Putamen (tissue), 1 donor: ENCODE results near the gene AP3S2.
"Not testable (repeated sequence)": the region's sequence is repeated elsewhere in the genome, so short reads cannot be mapped to it uniquely, and the experiment has no call there.

Source experiments
- DNase-seq: peaks from one replicate; pipeline ENCODE4 v3.0.0-alpha.2; 2016; ENCODE audit warnings: low spot score

The AP3S2 gene

DNA sequence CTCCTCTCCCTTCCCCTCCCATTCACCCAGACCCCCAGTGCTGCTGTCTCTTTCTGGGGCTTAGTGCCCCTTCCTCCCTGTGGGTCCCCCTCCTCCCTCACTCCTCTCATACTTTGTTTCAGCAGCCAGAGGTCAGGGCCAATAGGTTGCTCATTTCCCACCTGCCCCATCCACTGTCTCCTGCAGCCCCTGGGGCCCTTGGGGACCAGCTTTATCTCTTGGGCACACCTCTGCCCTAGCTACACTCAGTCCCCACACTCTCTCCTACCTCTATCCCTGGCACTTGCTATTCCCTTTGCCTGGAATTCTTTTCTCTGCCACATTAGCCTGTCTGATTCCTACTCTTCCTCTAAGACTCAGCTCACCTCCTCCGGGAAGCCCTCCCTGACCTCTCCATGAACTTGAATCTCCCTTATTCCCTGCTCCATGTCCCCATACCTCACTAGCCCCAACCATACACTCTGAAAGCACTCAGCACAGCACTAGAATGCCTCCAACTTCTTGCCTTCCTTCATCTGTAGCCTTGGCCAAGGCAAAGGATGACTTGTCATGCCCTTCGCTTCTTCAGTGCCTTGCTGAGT, 93.8 kb downstream of the AP3S2 start:
- DNase-seq, result no peak

DNA sequence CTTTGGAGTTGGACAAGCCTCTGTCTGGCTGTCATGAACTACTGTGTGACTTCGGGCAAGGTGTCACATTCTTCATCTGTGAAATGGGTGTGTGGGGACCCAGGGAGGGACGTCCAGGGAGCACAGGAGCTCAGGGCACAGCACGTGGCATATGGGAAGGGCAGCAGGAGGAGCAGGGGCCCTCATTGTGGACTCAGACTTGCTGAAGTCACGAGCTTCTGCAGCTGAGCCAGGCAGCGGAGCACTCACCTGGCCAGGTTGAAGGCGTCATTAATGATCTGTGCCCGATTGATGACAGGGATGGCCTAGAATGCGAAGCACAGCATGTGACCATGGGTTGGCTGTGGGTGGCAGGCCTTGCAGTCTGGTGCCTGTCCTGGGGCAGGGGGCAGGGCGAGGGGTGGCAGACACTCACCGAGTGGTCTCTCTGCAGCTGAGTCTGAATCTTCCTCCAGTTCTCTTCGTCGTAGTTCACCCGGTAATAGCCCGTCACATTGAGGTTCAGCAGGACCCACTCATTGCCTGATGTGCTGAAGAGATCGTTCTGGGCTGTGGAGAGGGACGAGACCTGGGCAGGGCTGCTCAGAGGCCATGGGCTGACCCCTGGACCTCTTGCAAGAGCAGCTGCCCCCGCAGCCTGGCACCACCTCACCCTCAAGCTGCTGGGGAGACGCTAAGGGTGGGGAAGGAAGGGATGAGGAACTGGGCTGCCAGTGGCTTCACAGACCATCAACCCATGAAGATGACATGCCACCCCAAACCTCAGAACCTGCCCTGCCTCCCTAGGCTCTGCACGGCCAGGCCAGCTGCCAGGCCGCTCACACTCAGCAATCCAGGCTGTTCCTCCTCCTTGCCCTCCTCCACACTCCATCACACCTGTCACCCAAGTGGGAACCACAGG, 94.5 kb downstream of the AP3S2 start:
- no peak for DNase-seq

DNA sequence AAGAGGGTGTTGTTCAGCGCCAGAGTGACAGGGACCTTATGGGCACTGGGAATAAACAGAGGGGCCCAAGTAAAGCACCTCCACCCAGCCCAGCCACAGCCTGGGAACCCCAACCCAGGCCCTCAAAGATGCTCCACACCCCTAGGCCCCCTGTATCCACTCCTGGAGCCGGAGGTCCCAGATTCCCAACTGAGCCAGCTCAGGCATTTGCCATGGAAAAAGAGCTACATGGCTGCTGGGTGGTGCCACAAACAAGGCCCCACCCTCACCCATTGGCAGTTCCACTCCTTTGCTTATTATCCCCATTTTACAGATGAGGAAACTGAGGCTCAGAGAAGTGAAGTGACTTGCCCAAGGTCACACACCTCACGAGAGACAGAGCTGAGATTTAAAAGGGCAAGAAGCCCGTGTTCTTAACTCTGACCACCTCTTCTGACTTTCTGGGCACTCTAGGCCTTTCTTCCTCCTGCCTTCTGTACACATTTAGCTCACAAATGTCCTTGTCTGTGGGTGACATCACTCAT, 96.1 kb downstream of the AP3S2 start:
- no peak for DNase-seq

DNA sequence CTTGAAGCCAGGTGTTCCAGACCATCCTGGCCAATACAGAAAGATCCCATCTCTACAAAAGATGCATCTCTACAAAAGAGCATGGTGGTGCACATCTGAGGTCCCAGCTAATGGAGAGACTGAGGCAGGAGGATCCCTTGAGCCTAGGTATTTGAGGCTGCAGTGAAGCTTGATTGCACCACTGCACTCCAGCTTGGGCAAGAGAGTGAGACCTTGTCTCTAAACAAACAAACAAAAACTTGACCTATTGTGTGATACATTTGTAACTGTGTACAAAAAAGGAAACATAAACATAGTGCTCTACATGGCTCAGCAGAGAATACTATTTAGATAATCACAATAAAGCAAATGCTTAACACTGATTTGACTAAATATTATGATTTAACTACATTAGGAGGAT, 97.8 kb downstream of the AP3S2 start:
- DNase-seq, result no peak

DNA sequence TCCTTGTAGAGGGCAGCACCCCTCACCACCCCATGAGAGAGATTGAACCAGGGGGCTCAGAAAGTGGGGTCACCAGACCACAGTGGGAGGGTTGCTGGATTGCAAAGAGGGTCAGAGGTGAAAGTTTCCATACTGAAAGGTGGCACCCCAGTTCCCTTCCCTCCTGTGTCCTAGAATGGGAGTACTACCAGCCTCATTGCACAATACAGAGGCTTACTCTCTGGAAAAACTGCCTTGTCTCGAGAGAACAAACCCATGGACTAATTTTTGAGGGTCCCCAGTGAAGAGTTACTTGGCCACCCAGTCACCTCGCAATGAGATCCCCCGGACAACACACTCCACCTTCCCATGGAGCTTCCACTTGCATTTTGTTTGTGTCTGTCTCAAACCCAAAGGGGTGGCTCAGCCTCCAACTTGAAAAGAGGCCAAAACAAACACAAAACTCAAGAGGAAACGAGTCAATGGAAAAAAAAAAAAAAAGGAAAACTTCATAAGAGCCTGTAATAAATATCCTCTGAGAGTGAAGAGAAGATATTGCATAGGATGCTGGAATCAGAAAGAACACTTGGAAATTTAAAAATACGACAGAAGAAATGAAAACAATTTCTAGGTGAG, 99.1 kb downstream of the AP3S2 start:
- no peak for DNase-seq

DNA sequence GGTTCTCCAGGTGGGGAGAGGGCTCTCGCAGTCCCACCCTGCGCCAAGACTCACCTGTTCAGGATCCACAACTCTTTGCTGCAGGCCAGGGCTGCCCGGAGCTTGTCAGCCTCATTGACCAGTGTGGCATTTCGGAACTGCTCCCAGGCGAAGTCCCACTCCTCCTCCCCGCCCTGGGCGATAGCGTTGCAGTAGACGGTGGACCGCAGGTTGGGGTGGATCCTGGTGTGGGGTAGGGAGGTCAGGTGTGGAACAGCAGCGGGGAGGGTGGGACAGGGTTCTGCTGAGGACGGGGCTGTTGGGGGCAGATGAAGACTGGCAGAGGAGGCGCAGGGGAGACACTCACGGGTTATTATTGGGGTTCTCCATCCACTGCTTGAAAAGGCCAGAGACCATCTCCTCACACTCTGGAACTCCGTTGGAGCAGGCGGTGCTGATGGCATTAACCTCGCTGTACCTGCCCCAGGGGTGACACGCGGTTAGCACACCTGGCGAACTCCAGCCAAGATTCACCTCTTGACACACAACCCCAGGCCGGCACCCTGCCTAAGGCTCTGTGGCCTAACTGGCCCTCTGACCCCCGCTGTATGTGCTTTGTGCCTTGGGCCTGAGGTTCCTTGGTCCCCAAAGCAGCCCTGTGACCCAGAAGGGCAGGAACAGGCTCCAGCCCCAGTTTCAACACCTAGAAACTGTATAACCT, 101.5 kb downstream of the AP3S2 start:
- no peak for DNase-seq

DNA sequence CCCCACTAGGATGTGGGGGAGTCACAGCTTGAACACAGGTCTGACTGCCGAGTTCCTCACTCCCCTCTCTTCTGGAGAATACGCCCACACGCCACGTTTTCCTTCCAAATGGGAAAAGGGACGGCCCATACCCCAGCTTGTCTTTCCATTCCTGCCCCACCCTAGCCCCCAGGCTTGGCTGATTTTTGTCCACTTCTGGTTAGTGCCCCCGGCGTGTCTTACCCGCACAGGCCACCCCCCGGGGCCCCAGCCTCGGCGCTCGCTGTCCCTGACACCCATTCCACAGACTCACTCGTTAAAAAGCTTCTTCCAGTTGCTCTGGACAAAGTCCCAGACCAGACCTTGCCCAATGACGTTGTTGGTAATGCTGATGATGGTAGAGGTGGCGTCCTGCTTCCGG, 103.1 kb downstream of the AP3S2 start:
- no peak for DNase-seq

DNA sequence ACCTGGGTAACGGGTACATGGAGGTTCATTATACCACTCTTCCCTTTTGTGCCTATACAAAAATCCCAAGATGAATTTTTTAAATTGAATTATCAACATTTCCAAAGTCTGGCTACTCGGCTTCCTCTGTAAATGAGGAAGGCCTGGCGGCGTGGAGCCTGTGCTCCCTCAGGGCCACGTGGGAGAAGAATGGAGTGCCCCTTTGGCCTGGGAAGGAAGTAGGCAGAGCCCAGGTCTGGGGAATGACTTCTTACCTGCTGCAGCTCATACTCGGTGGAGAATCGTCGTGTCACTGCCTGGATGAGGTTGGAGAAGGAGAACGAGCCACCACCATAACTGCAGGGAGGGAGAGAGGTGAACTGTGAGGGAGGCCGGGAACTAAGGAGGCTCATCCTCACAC, 103.6 kb downstream of the AP3S2 start:
- no peak for DNase-seq

DNA sequence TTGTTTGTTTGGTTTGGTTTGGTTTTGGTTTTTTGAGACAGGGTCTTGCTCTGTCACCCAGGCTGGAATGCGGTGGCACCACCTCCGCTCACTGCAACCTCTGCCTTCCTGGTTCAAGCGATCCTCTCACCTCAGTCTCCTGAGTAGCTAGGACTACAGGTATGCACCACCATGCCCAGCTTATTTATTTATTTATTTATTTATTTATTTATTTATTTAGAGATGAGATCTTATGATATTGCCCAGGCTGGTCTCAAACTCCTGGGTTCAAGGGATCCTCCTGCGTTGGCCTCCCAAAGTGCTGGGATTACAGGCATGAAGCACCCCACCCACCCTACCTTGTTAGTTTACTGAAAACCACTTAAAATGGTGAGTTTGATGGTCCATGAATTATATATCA, 105.2 kb downstream of the AP3S2 start:
- not testable (repeated sequence) for DNase-seq

DNA sequence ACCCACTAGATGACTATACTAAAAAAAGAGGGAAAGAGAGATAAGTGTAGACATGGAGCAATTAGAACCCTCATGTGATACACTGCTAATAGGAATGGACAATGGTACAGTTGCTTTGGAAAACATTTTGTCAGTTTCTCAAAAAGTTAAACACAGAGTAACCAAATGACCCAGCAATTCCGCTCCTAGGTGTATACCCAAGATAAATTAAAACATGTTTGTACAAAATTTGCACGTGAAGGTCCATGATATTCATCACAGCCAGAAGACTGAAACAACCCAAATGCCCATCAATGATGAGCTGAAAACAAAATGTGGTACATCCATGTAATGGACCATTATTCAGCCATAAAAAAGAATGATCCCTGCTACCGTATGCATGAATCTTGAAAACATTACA, 105.8 kb downstream of the AP3S2 start:
- DNase-seq, result no peak

DNA sequence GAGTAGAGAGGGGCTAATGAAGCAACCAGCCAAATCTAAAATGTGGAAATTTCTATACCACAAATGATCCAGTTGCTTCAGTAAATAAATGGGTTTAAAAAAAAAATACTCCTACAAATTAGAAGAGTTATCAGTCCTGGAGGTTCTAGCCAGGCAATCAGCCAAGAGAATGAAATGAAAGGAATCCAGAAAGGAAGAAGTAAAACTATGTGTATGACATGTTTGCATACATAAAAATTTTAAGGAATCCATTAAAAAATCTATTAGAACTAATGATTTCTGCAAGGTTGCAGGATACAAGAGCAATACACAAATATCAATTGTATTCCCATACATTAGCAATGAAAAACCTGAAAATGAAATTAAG, 108.0 kb downstream of the AP3S2 start:
- DNase-seq, result no peak

DNA sequence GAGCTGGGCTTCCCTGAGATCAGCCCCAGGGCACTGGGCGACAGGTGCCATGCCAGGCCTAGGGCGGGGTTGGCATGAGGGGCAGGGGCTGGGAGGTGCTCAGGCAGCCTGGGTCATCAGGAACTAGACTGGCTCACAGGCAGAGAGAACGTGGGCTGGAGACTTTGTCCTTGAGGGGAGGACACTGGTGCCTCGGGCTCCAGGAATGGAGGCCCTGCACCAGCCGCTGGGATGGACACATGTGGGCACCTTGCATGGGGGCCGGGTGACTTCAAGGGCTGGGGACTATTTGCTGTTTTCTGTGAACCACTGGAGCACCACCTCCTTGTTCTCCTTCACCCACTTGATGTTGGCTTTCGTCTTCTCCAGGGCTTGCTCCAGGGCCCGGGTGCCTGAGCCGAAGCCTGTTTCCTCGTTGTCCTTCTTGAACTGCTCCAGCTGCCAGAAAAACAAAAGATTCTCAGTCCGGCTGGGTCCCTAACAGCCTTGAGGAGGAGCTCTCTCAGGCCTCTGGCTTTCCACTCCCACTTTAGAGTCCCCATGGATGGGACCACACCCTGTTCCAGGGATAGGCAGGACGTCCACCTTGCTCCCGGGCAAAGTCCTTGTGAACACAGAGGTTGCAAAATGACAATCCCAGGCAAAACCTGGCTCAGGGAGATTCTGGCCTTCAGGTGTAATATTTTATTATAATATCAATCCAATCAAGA, 108.6 kb downstream of the AP3S2 start:
- DNase-seq, result no peak

DNA sequence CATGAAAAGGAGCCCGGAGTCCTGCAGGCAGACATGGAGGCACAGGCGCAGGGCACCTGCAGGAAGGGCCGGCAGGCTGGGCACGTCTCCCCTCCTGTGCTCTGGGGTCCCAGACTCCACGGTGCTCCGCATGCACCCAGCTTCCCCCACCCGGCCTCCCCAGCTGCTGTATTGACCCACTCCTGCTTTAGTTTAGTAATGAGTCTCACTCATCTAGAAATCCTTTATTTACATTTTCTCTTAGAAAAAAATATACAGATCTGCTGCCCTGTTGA, 109.2 kb downstream of the AP3S2 start:
- no peak for DNase-seq

DNA sequence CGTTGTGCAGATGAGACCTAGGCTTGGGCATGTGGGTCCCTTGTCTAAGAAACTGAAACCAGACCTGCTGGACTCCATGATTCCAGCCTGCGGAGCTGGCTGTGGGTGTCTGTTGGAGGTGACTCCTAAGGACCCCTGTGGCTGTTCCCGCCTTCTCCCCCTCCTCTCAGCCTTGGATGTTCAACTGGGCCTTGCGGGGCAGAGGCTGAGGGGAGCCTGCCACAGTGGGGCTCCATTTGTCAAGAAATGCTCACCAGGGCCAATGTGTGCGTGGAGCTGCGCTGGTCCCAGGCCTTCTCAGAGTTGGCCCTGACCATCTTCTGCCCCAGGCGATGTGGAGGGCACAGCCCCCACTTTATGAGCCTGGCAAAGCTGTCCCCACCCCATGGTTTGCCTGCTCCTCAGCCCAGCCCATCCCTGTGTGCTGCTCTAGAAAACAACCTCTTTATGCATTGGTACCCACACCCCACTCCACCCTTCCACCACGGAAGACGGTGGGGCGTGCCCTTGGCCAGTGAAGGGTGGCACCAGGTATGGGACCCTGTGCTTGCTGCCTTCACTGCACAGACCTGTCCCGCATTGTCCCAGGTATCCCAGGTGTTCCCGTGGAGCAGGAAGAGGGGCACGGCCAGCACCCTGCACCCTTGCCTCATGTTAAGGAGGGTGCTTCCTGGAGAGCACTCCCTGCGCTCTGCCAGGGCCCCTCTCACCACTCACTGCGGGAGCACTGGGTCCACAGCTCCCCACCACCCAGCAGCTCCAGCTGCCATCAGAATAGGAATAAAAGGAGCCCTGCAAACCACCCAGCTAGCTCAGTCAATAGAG, 109.7 kb downstream of the AP3S2 start:
- no peak for DNase-seq

DNA sequence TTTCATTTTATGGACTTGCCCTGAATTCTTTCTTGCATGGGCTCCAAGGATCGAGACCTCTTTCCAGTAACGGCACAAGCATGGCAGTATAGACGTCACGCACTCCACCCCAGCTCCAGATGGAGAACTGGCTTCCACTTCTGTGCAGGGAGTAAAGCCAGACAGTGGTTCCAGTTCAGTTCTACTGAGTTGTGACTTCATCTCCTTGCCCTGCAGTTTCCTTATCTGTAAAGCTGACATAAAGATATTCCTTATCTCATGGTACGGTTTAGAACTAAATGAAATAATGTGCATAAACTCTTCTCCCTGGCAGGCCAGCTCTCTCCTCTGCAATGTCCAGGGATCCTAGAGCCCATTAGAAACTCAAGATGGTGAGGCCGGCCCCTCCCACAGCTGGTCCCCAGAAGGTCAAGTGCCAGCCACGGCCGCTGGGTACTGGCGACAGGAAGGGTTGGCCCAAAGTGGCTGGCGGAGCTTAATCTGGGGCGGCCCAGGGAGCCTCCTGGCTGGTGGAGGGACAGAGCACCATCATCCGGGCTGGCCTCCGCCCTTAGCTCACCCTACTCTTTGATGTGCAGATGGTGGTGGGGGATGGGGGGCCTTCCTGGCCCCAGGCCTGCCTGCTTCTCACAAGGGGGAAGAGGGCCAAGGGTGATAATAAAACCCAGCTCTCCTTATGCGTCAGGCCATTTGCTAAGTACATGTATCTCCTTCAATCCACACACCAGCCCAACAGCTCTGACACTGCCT, 110.5 kb downstream of the AP3S2 start:
- no peak for DNase-seq

DNA sequence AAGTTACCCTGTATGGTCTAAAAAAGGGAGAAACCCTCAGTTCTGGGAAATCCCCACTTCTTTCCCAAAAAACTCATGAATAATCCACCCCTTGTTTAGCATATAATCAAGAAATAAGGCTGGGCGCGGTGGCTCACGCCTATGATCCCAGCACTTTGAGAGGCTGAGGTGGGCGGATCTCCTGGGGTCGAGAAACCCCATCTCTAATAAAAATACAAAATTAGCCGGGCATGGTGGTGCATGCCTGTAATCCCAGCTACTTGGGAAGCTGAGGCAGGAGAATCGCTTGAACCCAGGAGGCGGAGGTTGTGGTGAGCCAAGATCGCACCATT, 111.2 kb downstream of the AP3S2 start:
- not testable (repeated sequence) for DNase-seq

DNA sequence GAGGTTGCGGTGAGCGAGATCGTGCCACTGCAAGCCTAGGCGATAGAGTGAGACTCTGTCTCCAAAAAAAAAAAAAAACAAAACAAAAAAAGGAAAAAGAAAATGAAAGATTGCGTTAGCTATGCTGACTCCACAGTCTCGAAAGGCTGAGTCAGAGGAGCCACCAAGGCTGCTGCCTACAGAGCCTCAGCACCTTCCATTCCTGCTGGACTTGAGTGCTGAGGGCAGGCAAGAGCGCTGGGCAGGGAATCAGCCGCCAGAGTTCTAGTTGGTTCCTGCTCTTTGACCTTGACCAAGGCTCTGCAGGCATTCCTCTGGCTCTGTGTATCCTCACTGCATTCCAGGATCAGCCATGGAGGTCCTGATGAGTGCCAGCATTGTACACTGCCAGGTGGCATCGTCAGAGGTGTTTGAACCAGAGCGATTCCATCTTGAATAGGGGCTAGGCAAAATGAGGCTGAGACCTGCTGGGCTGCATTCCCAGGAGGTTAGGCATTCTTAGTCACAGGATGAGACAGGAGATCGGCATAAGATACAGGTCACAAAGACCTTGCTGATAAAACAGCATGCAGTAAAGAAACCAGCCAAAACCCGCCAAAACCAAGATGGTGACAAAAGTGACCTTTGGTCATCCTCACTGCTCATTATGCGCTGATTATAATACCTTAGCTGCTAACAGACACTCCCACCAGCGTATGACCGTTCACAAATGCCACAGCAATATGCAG, 111.7 kb downstream of the AP3S2 start:
- DNase-seq, result no peak

DNA sequence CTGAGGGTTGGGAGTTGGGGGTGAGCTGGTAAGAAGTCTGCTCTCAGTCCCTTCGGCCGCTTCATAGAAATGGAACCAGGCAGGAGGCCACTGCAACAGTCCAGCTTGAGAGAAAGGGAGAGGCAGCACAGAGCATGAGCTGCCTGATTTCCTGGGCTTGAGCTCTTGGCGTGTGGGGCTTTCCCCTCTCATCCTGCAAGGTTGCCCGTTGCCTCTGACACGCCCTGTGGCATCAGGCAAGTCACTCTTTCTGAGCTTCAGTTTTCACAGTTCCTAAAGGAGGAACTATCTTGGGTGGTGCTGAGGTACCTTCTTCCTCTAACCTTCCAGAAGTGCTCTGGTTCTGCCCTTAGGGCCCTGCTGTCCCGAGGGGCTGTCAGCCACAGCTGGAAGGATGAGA, 112.7 kb downstream of the AP3S2 start:
- DNase-seq, result no peak

DNA sequence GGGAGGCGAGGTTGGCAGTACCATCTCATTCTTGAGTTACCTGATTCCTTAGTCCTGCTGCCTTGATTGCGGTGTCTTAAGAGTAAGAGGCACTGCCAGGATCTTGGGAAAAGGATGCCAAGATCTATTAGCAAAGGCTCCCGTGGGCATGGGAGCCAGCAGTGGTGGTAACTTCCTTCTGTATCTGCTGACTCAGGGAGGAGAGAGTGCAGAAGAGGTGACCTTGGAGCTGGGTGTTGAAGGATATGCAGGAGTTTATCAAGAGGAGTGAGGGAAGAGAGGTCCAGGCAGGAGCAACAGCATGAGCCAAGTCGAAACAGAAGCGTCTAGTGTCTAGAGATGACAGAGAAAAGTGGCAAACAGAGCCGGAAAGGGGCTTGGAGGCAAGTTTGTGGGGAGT, 113.2 kb downstream of the AP3S2 start:
- DNase-seq, result no peak
